WTC11 (cell line): ENCODE results near the gene ALG5. TPM values are rescaled to one million over a fixed set of nuclear protein-coding genes. Genes with fewer than 3 reads are reported as not detected.

ENCODE experiments used
- ATAC-seq: fragments of 200-7000 bp; cut with Tn5 transposase; 2 replicates; pipeline ENCODE4 v1.10.0; 2021; ENCODE audit warnings: mild to moderate bottlenecking, moderate library complexity
- CTCF ChIA-PET: fragments of 300-600 bp; sonication (Branson Sonifier 250); formaldehyde crosslinking; loops from one replicate; lab custom pipeline; 2021; ENCODE audit warnings: antibody characterized with exemption; lab: Charles Lee
- POLR2A ChIA-PET: fragments of 350-600 bp; sonication (Branson Sonifier 250); formaldehyde crosslinking; loops from one replicate; lab custom pipeline; 2021; ENCODE audit warnings: antibody characterized with exemption; lab: Charles Lee
- DNase-seq: peaks from one replicate; pipeline ENCODE4 v3.0.0; 2021; ENCODE audit warnings: low spot score
- H3K27ac Mint-ChIP-seq: 2 replicates; pipeline ENCODE4 v1.8.0; 2021; ENCODE audit warnings: mixed read lengths
- H3K27me3 Mint-ChIP-seq: 2 replicates; pipeline ENCODE4 v1.8.0; 2021; ENCODE audit warnings: low read depth, mild to moderate bottlenecking, moderate library complexity, mixed read lengths
- H3K36me3 Mint-ChIP-seq: 2 replicates; pipeline ENCODE4 v1.8.0; 2021; ENCODE audit warnings: mixed read lengths
- H3K4me1 Mint-ChIP-seq: 2 replicates; pipeline ENCODE4 v1.8.0; 2022; ENCODE audit warnings: mixed read lengths
- H3K4me3 Mint-ChIP-seq: 2 replicates; pipeline ENCODE4 v1.8.0; 2021; ENCODE audit warnings: mild to moderate bottlenecking, moderate library complexity, mixed read lengths
- H3K9me3 Mint-ChIP-seq: 2 replicates; pipeline ENCODE4 v1.8.0; 2021; ENCODE audit warnings: mixed read lengths
- CREB1 ChIP-seq: sonication (generic); formaldehyde crosslinking; IDR thresholded peaks from 2 replicates; pipeline ENCODE4 v1.8.0; 2023; ENCODE audit warnings: mild to moderate bottlenecking, missing genetic modification reagents
- ESRRA ChIP-seq: sonication (generic); formaldehyde crosslinking; IDR thresholded peaks from 2 replicates; pipeline ENCODE4 v1.8.1; 2022; ENCODE audit warnings: mild to moderate bottlenecking, missing genetic modification reagents, borderline replicate concordance
- GRHL2 ChIP-seq: fragments of 250-450 bp; sonication (Bioruptor Pico); IDR thresholded peaks from 2 replicates; pipeline ENCODE4 v1.8.0; 2022; ENCODE audit warnings: mild to moderate bottlenecking, moderate library complexity; ENCODE audit not compliant: insufficient replicate concordance, severe bottlenecking
- JUN ChIP-seq: sonication (generic); formaldehyde crosslinking; IDR thresholded peaks from 2 replicates; pipeline ENCODE4 v1.8.0; 2023; ENCODE audit warnings: mild to moderate bottlenecking, missing genetic modification reagents
- NR2C2 ChIP-seq: sonication (generic); formaldehyde crosslinking; IDR thresholded peaks from 2 replicates; pipeline ENCODE4 v1.8.0; 2022; ENCODE audit warnings: mild to moderate bottlenecking, missing genetic modification reagents
- OVOL2 ChIP-seq: fragments of 250-450 bp; sonication (Bioruptor Pico); IDR thresholded peaks from 2 replicates; pipeline ENCODE4 v1.9.0; 2021; ENCODE audit warnings: mild to moderate bottlenecking, borderline replicate concordance
- RELA ChIP-seq: sonication (generic); formaldehyde crosslinking; IDR thresholded peaks from 2 replicates; pipeline ENCODE4 v1.8.1; 2022; ENCODE audit warnings: missing genetic modification reagents, mild to moderate bottlenecking, borderline replicate concordance
- ZBTB21 ChIP-seq: sonication (generic); formaldehyde crosslinking; IDR thresholded peaks from 2 replicates; pipeline ENCODE4 v1.8.1; 2023; ENCODE audit warnings: mild to moderate bottlenecking, missing genetic modification reagents, borderline replicate concordance
- ZNF219 ChIP-seq: sonication (generic); formaldehyde crosslinking; IDR thresholded peaks from 2 replicates; pipeline ENCODE4 v1.8.0; 2023; ENCODE audit warnings: missing genetic modification reagents, mild to moderate bottlenecking, borderline replicate concordance
- ZNF423 ChIP-seq: fragments of 250-450 bp; sonication (Bioruptor Pico); IDR thresholded peaks from 2 replicates; pipeline ENCODE4 v2.1.2; 2022; ENCODE audit warnings: mild to moderate bottlenecking, moderate library complexity
- total RNA-seq: library from RNA; stranded (reverse); gene quantifications from 3 replicates; pipeline ENCODE4 v1.2.3, GENCODE V29; 2021
- TF ChIP-seq, protein P1 (sequence below): sonication (generic); formaldehyde crosslinking; IDR thresholded peaks from 2 replicates; pipeline ENCODE4 v1.8.1; 2023; ENCODE audit warnings: mild to moderate bottlenecking, missing genetic modification reagents, moderate library complexity
- TF ChIP-seq, protein P2 (sequence below): fragments of 250-450 bp; sonication (Bioruptor Pico); IDR thresholded peaks from 2 replicates; pipeline ENCODE4 v1.9.0; 2021; ENCODE audit warnings: mild to moderate bottlenecking
- TF ChIP-seq, protein P3 (sequence below): sonication (generic); formaldehyde crosslinking; conservative IDR thresholded peaks from 2 replicates; pipeline ENCODE4 v1.8.1; 2022; ENCODE audit warnings: mild to moderate bottlenecking, missing genetic modification reagents
- TF ChIP-seq, protein P4 (sequence below): sonication (generic); formaldehyde crosslinking; IDR thresholded peaks from 2 replicates; pipeline ENCODE4 v1.8.0; 2022; ENCODE audit warnings: mild to moderate bottlenecking, missing genetic modification reagents
- TF ChIP-seq, protein P5 (sequence below): sonication (generic); formaldehyde crosslinking; IDR thresholded peaks from 2 replicates; pipeline ENCODE4 v1.8.1; 2022; ENCODE audit warnings: low read depth, mild to moderate bottlenecking, moderate library complexity, missing genetic modification reagents, borderline replicate concordance
- TF ChIP-seq, protein P6 (sequence below): sonication (generic); formaldehyde crosslinking; IDR thresholded peaks from 2 replicates; pipeline ENCODE4 v1.8.0; 2023; ENCODE audit warnings: missing genetic modification reagents
- TF ChIP-seq, protein P7 (sequence below): sonication (generic); formaldehyde crosslinking; IDR thresholded peaks from 2 replicates; pipeline ENCODE4 v1.8.1; 2022; ENCODE audit warnings: low read depth, missing genetic modification reagents, borderline replicate concordance
- TF ChIP-seq, protein P8 (sequence below): sonication (generic); formaldehyde crosslinking; IDR thresholded peaks from 2 replicates; pipeline ENCODE4 v1.8.1; 2023; ENCODE audit warnings: mild to moderate bottlenecking, moderate library complexity, missing genetic modification reagents
- TF ChIP-seq, protein P9 (sequence below): sonication (generic); formaldehyde crosslinking; IDR thresholded peaks from 2 replicates; pipeline ENCODE4 v1.8.1; 2022; ENCODE audit warnings: mild to moderate bottlenecking, missing genetic modification reagents, moderate library complexity, borderline replicate concordance
- TF ChIP-seq, protein P10 (sequence below): sonication (generic); formaldehyde crosslinking; conservative IDR thresholded peaks from 2 replicates; pipeline ENCODE4 v1.8.1; 2023; ENCODE audit warnings: mild to moderate bottlenecking, low read depth, missing genetic modification reagents, moderate library complexity

Gene ALG5
- total RNA-seq, 1 experiment from 2014 or later: 18.4 TPM

DNA sequence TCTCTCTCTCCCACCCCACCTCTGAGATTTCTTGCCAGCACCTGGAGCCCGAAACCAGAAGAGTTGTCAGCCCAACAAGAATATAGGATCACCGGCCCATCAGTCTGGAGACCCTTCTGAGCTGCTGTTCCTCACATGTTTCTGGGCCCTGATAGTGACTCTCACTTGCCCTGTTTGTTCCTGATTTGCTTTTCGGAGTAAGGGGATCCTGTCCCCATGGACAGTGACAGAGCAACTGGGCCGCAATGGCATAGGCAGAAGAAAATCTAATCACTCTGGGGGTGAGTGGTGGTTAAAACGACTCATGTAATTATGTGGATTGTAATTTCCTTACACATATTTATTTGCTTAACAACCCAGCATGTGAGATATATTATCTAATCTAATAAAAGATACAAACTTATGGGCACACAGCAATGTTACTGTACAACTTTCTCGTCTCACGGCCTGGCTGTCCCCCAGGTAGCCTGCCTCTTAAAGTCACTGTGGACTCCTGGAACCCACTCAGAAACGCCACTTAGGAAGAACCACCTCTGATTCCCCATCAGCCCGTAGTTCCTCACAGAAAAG lies 78.4 kb downstream of the ALG5 start:
- H3K4me1 Mint-ChIP-seq: peaks cover 11% of the 10 kb centered on the region
- no peaks in the 10 kb centered on the region for H3K36me3 Mint-ChIP-seq
- POLR2A ChIA-PET: no interaction called here
- H3K4me3 Mint-ChIP-seq: peak overlapping the region; percentile 73
- ATAC-seq (peak; percentile 23), DNase-seq (no peak)
- no peak overlapping the region for H3K27ac Mint-ChIP-seq
- peaks cover 50% of the 10 kb centered on the region for H3K27me3 Mint-ChIP-seq
- TF ChIP-seq, protein P1, sequence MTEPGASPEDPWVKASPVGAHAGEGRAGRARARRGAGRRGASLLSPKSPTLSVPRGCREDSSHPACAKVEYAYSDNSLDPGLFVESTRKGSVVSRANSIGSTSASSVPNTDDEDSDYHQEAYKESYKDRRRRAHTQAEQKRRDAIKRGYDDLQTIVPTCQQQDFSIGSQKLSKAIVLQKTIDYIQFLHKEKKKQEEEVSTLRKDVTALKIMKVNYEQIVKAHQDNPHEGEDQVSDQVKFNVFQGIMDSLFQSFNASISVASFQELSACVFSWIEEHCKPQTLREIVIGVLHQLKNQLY (CRISPR knock-in tag): no peak
- TF ChIP-seq RELA (CRISPR knock-in tag) (no peak), CREB1 (CRISPR knock-in tag) (no peak), GRHL2 (CRISPR knock-in tag) (no peak), OVOL2 (no peak), JUN (CRISPR knock-in tag) (no peak), ZNF423 (CRISPR knock-in tag) (no peak), NR2C2 (CRISPR knock-in tag) (no peak), ZBTB21 (CRISPR knock-in tag) (no peak), ESRRA (CRISPR knock-in tag) (no peak), ZNF219 (CRISPR knock-in tag) (no peak)
- TF ChIP-seq, protein P2, sequence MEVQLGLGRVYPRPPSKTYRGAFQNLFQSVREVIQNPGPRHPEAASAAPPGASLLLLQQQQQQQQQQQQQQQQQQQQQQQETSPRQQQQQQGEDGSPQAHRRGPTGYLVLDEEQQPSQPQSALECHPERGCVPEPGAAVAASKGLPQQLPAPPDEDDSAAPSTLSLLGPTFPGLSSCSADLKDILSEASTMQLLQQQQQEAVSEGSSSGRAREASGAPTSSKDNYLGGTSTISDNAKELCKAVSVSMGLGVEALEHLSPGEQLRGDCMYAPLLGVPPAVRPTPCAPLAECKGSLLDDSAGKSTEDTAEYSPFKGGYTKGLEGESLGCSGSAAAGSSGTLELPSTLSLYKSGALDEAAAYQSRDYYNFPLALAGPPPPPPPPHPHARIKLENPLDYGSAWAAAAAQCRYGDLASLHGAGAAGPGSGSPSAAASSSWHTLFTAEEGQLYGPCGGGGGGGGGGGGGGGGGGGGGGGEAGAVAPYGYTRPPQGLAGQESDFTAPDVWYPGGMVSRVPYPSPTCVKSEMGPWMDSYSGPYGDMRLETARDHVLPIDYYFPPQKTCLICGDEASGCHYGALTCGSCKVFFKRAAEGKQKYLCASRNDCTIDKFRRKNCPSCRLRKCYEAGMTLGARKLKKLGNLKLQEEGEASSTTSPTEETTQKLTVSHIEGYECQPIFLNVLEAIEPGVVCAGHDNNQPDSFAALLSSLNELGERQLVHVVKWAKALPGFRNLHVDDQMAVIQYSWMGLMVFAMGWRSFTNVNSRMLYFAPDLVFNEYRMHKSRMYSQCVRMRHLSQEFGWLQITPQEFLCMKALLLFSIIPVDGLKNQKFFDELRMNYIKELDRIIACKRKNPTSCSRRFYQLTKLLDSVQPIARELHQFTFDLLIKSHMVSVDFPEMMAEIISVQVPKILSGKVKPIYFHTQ: no peak
- TF ChIP-seq, protein P3, sequence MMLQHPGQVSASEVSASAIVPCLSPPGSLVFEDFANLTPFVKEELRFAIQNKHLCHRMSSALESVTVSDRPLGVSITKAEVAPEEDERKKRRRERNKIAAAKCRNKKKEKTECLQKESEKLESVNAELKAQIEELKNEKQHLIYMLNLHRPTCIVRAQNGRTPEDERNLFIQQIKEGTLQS (CRISPR knock-in tag): no peak
- TF ChIP-seq, protein P4, sequence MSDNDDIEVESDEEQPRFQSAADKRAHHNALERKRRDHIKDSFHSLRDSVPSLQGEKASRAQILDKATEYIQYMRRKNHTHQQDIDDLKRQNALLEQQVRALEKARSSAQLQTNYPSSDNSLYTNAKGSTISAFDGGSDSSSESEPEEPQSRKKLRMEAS (CRISPR knock-in tag): no peak
- TF ChIP-seq, protein P5, sequence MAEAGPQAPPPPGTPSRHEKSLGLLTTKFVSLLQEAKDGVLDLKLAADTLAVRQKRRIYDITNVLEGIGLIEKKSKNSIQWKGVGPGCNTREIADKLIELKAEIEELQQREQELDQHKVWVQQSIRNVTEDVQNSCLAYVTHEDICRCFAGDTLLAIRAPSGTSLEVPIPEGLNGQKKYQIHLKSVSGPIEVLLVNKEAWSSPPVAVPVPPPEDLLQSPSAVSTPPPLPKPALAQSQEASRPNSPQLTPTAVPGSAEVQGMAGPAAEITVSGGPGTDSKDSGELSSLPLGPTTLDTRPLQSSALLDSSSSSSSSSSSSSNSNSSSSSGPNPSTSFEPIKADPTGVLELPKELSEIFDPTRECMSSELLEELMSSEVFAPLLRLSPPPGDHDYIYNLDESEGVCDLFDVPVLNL (CRISPR knock-in tag): no peak
- TF ChIP-seq, protein P6, sequence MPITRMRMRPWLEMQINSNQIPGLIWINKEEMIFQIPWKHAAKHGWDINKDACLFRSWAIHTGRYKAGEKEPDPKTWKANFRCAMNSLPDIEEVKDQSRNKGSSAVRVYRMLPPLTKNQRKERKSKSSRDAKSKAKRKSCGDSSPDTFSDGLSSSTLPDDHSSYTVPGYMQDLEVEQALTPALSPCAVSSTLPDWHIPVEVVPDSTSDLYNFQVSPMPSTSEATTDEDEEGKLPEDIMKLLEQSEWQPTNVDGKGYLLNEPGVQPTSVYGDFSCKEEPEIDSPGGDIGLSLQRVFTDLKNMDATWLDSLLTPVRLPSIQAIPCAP (CRISPR knock-in tag): no peak
- TF ChIP-seq, protein P7, sequence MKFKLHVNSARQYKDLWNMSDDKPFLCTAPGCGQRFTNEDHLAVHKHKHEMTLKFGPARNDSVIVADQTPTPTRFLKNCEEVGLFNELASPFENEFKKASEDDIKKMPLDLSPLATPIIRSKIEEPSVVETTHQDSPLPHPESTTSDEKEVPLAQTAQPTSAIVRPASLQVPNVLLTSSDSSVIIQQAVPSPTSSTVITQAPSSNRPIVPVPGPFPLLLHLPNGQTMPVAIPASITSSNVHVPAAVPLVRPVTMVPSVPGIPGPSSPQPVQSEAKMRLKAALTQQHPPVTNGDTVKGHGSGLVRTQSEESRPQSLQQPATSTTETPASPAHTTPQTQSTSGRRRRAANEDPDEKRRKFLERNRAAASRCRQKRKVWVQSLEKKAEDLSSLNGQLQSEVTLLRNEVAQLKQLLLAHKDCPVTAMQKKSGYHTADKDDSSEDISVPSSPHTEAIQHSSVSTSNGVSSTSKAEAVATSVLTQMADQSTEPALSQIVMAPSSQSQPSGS (CRISPR knock-in tag): no peak
- TF ChIP-seq, protein P8, sequence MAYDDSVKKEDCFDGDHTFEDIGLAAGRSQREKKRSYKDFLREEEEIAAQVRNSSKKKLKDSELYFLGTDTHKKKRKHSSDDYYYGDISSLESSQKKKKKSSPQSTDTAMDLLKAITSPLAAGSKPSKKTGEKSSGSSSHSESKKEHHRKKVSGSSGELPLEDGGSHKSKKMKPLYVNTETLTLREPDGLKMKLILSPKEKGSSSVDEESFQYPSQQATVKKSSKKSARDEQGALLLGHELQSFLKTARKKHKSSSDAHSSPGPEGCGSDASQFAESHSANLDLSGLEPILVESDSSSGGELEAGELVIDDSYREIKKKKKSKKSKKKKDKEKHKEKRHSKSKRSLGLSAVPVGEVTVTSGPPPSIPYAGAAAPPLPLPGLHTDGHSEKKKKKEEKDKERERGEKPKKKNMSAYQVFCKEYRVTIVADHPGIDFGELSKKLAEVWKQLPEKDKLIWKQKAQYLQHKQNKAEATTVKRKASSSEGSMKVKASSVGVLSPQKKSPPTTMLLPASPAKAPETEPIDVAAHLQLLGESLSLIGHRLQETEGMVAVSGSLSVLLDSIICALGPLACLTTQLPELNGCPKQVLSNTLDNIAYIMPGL (CRISPR knock-in tag): no peak
- TF ChIP-seq, protein P9, sequence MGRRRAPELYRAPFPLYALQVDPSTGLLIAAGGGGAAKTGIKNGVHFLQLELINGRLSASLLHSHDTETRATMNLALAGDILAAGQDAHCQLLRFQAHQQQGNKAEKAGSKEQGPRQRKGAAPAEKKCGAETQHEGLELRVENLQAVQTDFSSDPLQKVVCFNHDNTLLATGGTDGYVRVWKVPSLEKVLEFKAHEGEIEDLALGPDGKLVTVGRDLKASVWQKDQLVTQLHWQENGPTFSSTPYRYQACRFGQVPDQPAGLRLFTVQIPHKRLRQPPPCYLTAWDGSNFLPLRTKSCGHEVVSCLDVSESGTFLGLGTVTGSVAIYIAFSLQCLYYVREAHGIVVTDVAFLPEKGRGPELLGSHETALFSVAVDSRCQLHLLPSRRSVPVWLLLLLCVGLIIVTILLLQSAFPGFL (CRISPR knock-in tag): no peak
- TF ChIP-seq, protein P10, sequence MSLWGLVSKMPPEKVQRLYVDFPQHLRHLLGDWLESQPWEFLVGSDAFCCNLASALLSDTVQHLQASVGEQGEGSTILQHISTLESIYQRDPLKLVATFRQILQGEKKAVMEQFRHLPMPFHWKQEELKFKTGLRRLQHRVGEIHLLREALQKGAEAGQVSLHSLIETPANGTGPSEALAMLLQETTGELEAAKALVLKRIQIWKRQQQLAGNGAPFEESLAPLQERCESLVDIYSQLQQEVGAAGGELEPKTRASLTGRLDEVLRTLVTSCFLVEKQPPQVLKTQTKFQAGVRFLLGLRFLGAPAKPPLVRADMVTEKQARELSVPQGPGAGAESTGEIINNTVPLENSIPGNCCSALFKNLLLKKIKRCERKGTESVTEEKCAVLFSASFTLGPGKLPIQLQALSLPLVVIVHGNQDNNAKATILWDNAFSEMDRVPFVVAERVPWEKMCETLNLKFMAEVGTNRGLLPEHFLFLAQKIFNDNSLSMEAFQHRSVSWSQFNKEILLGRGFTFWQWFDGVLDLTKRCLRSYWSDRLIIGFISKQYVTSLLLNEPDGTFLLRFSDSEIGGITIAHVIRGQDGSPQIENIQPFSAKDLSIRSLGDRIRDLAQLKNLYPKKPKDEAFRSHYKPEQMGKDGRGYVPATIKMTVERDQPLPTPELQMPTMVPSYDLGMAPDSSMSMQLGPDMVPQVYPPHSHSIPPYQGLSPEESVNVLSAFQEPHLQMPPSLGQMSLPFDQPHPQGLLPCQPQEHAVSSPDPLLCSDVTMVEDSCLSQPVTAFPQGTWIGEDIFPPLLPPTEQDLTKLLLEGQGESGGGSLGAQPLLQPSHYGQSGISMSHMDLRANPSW (CRISPR knock-in tag): no peak
- H3K9me3 Mint-ChIP-seq: no peaks in the 10 kb centered on the region
- CTCF ChIA-PET: interaction anchor here (1.9 kb wide), 1 partner anchor 72 kb away, joined by 7 read pairs; no protein-coding TSS in a partner anchor
